ENCODE results near the gene SCRN2.

The SCRN2 gene

DNA sequence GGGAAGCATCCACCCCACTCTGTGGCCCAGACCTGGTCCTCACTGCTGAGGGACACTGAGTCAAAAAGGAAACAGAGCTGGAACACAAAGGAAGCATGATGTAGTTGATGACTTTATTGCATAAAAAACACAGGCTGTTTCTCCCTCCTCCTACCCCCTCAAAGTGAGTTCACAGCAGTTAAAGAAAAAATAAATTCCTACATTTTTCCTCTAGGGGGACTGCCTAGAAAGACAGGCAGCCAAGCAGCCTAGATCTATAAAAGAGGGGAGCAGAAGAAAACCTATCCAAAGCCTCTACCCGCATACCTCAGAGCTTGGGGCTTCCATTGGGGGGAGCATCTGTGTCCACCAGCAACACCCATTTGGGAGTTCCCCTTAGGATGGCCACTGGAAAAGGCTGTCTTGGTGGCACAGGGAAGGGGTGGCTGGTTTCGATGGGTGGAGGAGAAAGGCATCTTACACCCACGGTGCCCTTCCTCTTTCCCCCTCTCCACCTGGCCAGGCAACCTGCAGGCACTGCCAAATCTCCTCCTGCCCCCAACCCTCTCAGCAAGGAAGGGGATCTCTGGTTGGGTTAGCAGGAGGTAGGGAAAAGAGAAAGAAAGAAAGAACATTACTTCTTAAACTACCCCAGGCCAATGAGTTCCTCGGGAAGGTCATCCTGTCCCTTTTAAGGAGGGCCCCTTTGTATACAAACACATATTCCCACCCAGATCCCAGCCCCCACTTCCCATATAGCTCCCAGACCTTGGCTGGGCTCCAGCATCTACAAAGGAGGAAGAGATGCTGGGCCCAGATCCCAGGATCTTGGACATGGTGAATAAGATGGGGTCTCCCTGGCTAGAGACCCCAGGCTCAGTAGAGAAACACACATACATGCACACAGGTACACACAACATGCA is 4.0 kb upstream of the SCRN2 start:
- DNase-seq: no peak

- no peak for DNase-seq
Measured at GRCh38 chr17:47844227-47844626, 3.2 kb upstream of the SCRN2 start.

DNA sequence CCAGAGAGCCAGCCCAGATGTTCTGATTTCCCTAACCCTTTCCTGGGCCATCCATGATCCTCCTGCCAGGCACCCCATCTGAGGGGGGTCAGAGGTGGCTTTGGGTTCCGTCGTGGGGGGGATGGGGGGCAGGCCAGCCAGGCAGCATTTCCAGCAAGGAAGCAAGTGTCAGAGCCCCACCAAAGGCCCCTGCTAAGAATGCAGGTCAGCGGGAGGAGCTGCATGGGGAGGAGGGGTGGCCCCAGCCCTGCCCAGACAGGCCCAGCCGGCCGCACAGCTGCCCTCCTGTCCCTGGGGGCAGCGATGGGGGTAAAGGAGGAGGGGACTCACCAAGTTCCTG is 2.3 kb upstream of the SCRN2 start:
- DNase-seq: no peak

DNA sequence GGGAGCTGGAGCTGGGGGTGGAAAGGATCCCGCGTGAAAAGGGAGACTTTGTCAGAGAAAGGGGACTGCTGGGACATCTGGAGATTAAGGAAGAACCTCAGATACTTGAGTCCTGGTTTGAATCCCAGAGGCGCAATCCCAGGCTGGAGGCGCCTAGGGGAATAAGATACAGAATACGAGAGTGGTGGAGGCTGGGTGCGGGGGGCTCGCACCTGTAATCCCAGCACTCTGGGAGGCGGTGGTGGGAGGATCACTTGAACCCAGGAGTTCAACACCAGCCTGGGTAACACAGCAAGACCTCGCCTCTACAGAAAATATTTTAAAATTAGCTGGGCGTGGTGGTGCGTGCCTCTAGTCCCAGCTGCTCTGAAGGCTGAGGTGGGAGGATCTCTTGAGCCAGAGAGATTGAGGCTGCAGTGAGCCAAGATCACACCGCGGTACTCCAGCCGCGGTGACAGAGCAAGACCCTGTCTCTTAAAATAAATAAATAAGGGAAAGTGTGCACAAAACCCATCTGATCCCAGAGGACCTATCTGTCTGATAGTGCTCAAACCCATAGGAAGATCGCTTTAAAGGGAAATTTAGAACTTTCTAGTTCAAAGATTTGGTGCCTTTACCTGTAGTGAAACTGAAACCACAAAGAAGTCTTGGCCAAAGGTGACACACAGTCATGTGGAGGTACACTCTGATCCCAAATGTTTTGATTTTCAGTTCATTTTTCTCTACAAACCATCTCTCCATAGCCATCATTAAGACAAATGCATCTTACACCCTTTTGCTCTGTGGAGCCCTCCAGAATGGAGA is 617 bp upstream of the SCRN2 start:
- no peak for DNase-seq

- DNase-seq: no peak
Measured at GRCh38 chr17:47840001-47840741, 902 bp downstream of the SCRN2 start.

DNA sequence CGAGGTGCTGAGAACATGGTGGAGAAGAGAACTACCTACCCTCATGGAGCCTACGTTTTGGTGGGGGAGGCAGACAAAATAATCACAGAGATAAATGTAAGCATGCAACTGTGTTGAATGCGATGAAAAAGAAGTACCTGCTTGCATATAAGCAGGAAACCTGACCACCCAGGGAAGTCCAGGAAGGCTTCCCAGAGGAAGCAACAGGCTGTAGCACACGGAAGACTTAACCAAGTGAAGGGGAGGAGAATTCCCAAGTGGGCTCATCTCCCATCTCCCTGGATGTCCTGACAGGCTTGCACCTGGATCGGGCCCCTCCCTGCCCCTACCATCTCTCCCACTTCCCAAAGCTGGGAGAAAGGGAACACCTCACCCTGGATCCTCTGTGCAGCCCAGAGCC is 2.0 kb downstream of the SCRN2 start:
- DNase-seq: no peak

- no peak for DNase-seq
Measured at GRCh38 chr17:47838636-47839035, 2.4 kb downstream of the SCRN2 start.

DNA sequence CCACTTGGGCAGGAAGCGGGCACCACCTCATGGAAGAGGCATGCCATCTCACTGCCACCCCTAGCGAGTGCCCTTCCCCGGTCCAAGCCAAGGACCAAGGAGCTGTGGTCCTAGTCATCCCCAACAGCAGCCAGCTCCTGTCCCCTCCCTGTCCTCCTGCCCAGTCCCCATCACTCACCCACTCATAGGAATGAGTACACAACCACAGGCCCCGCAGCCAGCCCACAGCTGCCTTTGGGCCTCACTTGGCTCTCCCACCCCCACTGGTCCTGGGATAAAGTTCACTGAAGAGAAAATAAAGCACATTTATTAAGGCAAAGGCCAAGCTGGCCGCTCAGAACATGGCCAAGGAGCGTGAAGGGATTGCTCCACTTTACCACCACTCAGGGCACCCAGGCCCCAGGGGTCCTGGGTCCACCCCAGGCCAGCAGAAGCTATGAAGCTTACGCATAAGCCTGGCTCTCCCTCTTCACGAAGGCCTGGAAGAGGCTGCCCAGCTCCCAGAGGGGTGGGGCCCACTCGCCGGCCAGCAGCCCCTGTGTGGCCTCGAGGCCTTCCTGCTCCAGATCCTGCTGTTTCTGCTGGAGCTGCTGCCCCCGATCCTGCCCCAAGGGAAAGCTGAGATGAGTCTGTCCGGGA is 3.6 kb downstream of the SCRN2 start:
- no peak for DNase-seq

- no peak for DNase-seq
Measured at GRCh38 chr17:47836601-47837000, 4.5 kb downstream of the SCRN2 start.

GRCh38 chr17:47834756-47835155 is 6.3 kb downstream of the SCRN2 start:
- no peak for DNase-seq

DNA sequence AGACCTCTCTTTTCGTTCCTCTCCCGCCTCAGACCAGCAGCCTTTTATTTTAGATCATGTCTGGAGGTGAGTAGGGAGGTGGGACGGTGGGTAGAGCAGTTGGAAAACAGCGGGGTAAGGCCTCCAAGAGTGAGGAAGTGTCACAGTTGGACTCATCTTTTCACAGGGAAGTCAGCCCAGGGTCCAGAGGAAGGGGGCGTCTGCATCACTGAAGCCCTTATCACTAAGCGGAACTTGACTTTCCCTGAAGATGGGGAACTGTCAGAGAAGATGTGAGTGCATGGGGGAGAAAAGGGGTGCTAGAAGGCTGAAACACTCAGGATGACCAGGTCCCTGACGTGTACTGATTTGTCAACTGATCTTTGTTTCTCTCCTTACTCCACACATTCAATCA is 9.1 kb downstream of the SCRN2 start:
- no peak for DNase-seq

DNA sequence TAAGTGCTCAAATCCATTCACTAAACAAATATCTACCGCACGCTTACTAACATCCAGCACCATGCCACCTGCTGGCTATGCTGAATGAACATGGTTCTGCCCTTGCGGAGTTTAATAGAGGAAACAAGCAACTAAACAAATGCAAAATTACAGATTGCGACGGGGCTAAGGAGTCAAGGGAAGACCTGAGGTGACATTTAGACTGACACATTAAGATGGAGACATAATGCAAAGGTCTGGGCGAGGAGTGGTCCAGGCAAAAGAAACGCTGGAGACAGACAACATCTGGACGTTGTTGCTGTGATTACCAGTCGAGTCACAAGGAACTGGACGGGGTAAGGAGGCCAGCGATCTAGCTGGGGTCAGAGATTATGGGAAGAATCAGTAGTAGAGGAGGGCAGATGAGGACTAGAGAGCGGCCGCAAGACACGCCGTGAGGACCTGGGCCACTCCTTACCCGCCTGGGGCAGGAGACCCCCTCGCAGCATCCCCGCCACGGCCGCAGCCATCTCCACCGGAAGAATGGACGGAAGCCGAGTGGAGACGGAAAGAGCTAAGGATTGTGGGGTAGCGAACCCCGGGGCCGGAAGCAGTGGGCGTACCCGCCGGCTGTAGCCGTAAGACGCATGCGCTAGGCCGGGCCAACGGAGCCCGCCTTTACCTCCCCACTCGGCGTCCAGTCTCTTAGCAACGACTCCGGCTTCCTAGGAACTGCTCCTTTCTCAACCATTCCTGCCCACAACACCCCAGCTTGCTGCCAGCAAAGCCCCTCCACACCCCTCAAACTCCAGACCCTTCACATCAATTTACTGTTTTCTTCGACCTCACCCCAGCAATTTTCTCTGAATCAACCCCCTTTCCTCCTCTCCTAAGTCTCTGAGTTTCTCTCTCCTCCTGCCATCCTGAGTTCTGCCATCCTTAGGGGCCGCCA is 9.8 kb downstream of the SCRN2 start, which contains the start of the genes LRRC46 and MRPL10:
LRRC46 (plus strand) TSS at position 668 of the 931 bp plus-strand sequence. CDS start 320 bp downstream, outside the sequence.
MRPL10 (minus strand) TSS at position 539 of the 931 bp plus-strand sequence; CDS start at position 509, 30 bp downstream.
- peak; percentile 82 for DNase-seq

- DNase-seq: no peak
Measured at GRCh38 chr17:47830396-47831002, 10.6 kb downstream of the SCRN2 start.

DNA sequence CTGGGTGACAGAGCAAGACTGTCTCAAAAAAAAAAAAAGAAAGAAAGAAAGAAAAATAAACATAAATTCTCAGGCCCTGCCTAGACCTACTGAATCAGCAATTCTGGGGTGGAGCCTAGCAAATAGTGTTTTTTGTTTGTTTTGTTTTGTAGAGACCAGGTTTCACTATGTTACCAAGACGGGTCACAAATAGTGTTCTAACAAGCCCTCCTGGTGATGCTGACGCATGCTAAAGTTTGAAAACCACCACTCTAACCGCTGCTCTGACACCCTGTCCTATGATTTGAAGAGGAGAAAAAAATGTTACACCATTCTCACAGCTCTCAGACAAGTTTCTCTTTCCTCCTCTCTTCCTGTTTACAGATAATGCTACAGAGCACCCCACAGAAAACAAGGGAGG is 11.2 kb downstream of the SCRN2 start:
- DNase-seq: no peak

GRCh38 chr17:47823519-47823918 is 17.6 kb downstream of the SCRN2 start:
- DNase-seq: no peak

GRCh38 chr17:47822785-47823184 is 18.3 kb downstream of the SCRN2 start:
- DNase-seq: no peak

- DNase-seq: peak; percentile 87
Measured at GRCh38 chr17:47821424-47822391, 19.4 kb downstream of the SCRN2 start, which contains the start of gene OSBPL7. OSBPL7 (minus strand) TSS chr17:47821794; CDS start chr17:47820278, 1,516 bp downstream.

- DNase-seq: no peak
Measured at GRCh38 chr17:47821031-47821423, 20.0 kb downstream of the SCRN2 start.

- no peak for DNase-seq
Measured at GRCh38 chr17:47820033-47820789, 20.9 kb downstream of the SCRN2 start.
